SK-N-SH (cell line): ENCODE measurements around the gene VPS35L.

Source experiments
- CHD2 ChIP-seq: fragments of 150-350 bp; IDR thresholded peaks from 2 replicates; pipeline ENCODE4 v1.6.1; 2018; ENCODE audit warnings: low read length; ENCODE audit not compliant: partially characterized antibody
- CTCF ChIP-seq: fragments of 200-600 bp; sonication (generic); IDR thresholded peaks from 2 replicates; pipeline ENCODE4 v1.6.1; 2017; ENCODE audit warnings: antibody characterized with exemption, mild to moderate bottlenecking, moderate library complexity
- GATA2 ChIP-seq: sonication (generic); formaldehyde crosslinking; IDR thresholded peaks from 2 replicates; pipeline ENCODE4 v1.5.0; 2020; ENCODE audit warnings: mild to moderate bottlenecking, missing genetic modification reagents
- MEF2A ChIP-seq: IDR thresholded peaks from 2 replicates; pipeline ENCODE4 v1.4.0; 2012; ENCODE audit warnings: low read depth, borderline replicate concordance
- NFIC ChIP-seq: IDR thresholded peaks from 2 replicates; pipeline ENCODE4 v1.4.0; 2012; ENCODE audit warnings: borderline replicate concordance
- POLR2AphosphoS5 ChIP-seq: IDR thresholded peaks from 2 replicates; pipeline ENCODE4 v1.6.1; 2012; ENCODE audit warnings: low read depth, low read length
- REST ChIP-seq: IDR thresholded peaks from 2 replicates; pipeline ENCODE4 v1.6.1; 2012; ENCODE audit warnings: mild to moderate bottlenecking, low read depth, low read length, moderate library complexity
- RFX5 ChIP-seq: IDR thresholded peaks from 2 replicates; pipeline ENCODE4 v1.6.1; 2012; ENCODE audit warnings: mild to moderate bottlenecking, improper control_type of control experiment, low read length
- SIN3A ChIP-seq: IDR thresholded peaks from 2 replicates; pipeline ENCODE4 v1.6.1; 2012; ENCODE audit warnings: low read depth, mild to moderate bottlenecking, low read length, moderate library complexity, borderline replicate concordance
- TAF1 ChIP-seq: IDR thresholded peaks from 2 replicates; pipeline ENCODE4 v1.6.1; 2012; ENCODE audit warnings: low read depth, mild to moderate bottlenecking, low read length, moderate library complexity, borderline replicate concordance
- USF1 ChIP-seq: IDR thresholded peaks from 2 replicates; pipeline ENCODE4 v1.4.0; 2012; ENCODE audit warnings: low read depth, borderline replicate concordance
- YY1 ChIP-seq: IDR thresholded peaks from 2 replicates; pipeline ENCODE4 v1.4.0; 2012; ENCODE audit warnings: low read depth, mild to moderate bottlenecking

GRCh38 chr16:19555938-19556771 lies 652 bp downstream of the VPS35L start:
- TF ChIP-seq GATA2 (CRISPR knock-in tag) (no peak), CTCF (peak; percentile 38), RFX5 (no peak), USF1 (no peak), REST (no peak), NFIC (no peak), POLR2AphosphoS5 (no peak), MEF2A (no peak), SIN3A (no peak), CHD2 (no peak), TAF1 (no peak), YY1 (no peak)
